Measurements from ENCODE around the gene SH3D19. TPM values are rescaled to one million over a fixed set of nuclear protein-coding genes. Genes with fewer than 3 reads are reported as not detected.

The SH3D19 gene
- total RNA-seq, 5 donors from 2014 or later (not counting 1 experiment from before 2014, with no cell fraction given), result 0.38 to 0.66 (median 0.51) TPM; not detected in 1

DNA sequence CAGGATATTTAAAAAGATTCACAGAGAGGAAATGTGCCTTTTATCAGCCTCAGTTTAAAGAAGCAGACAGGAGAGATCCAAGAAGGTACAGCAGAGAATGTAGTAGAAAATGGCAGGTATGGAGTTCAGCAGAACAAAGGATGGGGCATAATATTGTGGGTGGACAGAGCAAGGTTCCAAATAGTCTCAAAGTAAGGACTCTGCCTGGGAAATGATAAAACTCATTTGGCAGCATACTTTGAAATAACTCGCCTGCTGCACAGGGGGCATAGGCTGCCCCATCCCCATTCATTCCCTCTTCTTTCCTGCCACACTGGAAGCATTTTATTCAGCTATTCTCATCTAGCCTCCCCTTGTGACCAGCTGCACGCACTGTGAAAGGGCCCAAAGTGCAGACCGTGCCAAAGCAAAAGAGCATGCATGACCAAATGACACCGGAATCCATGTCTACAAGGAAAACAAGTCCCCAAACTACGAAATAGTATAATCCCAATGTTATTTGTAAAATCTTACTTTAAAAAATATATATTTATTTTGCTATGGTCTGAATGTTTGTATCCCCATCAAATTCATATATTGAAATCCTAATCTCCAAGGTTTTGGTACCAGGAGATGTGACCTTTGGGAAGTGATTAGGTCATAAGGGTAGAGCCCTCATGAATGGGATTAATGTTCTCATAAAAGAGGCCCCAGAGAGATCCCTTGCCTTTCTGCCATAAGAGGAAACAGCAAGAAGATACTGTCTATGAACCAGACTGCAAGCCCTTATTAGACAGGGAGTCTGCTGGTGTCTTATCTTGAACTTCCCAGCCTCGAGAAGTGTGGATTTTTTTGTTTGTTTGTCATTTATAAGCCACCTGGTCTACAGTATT lies 125.8 kb downstream of the SH3D19 start:
- DNase-seq, result no peak
- ATAC-seq (replicated peaks in 1 of 4), result no peak
- ChIA-PET POLR2A (no interaction called here), CTCF (no interaction called here)
- Histone ChIP-seq H3K27ac (ENCODE audit: low read length) (no peak overlapping the region), H3K4me1 (ENCODE audit: control insufficient read depth in 1 of 2, extremely low read depth in 1 of 2, insufficient read depth in 2 of 2, low read length in 2 of 2) (no peaks in the 10 kb centered on the region), H3K27me3 (replicated peaks in 1 of 2; ENCODE audit: control insufficient read depth in 2 of 2, extremely low read depth in 1 of 2, insufficient read depth in 2 of 2, low read length in 1 of 2) (peaks cover 0 to 8% of the 10 kb centered on the region in 2 experiments), H3K9me3 (no peaks in the 10 kb centered on the region), H3K36me3 (ENCODE audit: control insufficient read depth in 2 of 2, extremely low read depth in 1 of 2, insufficient read depth in 1 of 2, low read length in 1 of 2) (no peaks in the 10 kb centered on the region), H3K4me3 (ENCODE audit: control insufficient read depth in 1 of 2, extremely low read depth in 1 of 2, low read length in 1 of 2) (no peak overlapping the region)
- Mint-ChIP-seq H3K27me3 (peaks cover 7 to 8% of the 10 kb centered on the region in 2 donors), H3K36me3 (no peaks in the 10 kb centered on the region), H3K4me3 (no peak overlapping the region), H3K27ac (no peak overlapping the region), H3K4me1 (no peaks in the 10 kb centered on the region), H3K9me3 (no peaks in the 10 kb centered on the region)
- WGBS (ENCODE audit: insufficient coverage), result 100% methylated on average over 1 of the region's 6 CpGs

- no peak overlapping the region for H3K27ac Mint-ChIP-seq
- WGBS (ENCODE audit: insufficient coverage), result 50% methylated on average over 1 of the region's 3 CpGs
- POLR2A ChIA-PET, result interaction anchor here (0.6 to 0.7 kb wide), 2 partner anchors 66 to 268 kb away, joined by 4 to 10 read pairs; no protein-coding TSS in a partner anchor
Measured at GRCh38 chr4:151198748-151199147, 126.7 kb downstream of the SH3D19 start.

DNA sequence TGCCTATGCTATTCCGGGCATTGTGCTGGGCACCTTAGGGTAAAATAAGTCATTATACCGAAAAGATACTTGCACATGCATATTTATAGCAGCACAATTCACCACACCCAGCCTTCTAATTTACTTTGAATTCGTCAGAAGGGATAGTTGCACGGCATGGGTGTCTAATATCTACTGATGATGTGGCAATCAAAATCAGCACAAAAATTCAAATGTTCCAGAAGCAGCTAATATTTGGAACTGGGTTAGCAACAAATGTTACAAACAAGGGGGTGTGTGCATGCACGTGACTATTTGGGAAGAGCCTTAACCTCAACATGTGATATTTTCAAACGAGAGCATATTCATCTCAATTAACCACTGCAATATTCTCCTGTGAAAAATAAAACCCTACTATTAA lies 128.2 kb downstream of the SH3D19 start:
- no peak for ATAC-seq (replicated peaks in 1 of 4)
- H3K27me3 Mint-ChIP-seq, result peaks cover 15 to 19% of the 10 kb centered on the region in 2 donors
- H3K36me3 ChIP-seq (ENCODE audit: control insufficient read depth in 2 of 2, extremely low read depth in 1 of 2, insufficient read depth in 1 of 2, low read length in 1 of 2), result no peaks in the 10 kb centered on the region
- ChIA-PET POLR2A (no interaction called here), CTCF (no interaction called here)
- H3K4me1 Mint-ChIP-seq, result no peaks in the 10 kb centered on the region
- no peaks in the 10 kb centered on the region for H3K9me3 Mint-ChIP-seq
- no peak overlapping the region for H3K4me3 ChIP-seq (ENCODE audit: control insufficient read depth in 1 of 2, extremely low read depth in 1 of 2, low read length in 1 of 2)
- H3K27ac ChIP-seq (ENCODE audit: low read length), result no peak overlapping the region
- H3K27ac Mint-ChIP-seq, result no peak overlapping the region
- WGBS (ENCODE audit: insufficient coverage), result 100% methylated on average over 1 of the region's 6 CpGs
- peaks cover 0 to 13% of the 10 kb centered on the region in 2 experiments for H3K27me3 ChIP-seq (replicated peaks in 1 of 2; ENCODE audit: control insufficient read depth in 2 of 2, extremely low read depth in 1 of 2, insufficient read depth in 2 of 2, low read length in 1 of 2)
- DNase-seq, result no peak
- no peaks in the 10 kb centered on the region for H3K36me3 Mint-ChIP-seq
- no peak overlapping the region for H3K4me3 Mint-ChIP-seq
- no peaks in the 10 kb centered on the region for H3K4me1 ChIP-seq (ENCODE audit: control insufficient read depth in 1 of 2, extremely low read depth in 1 of 2, insufficient read depth in 2 of 2, low read length in 2 of 2)
- no peaks in the 10 kb centered on the region for H3K9me3 ChIP-seq

More at GRCh38 chr4:151198748-151199147, 126.7 kb downstream of the SH3D19 start:
- H3K27ac ChIP-seq (ENCODE audit: low read length), result no peak overlapping the region
- CTCF ChIA-PET, result interaction anchor here in 1 of 2 donors (0.7 kb wide), 1 partner anchor 596 kb away, joined by 3 read pairs; no protein-coding TSS in a partner anchor
- Mint-ChIP-seq H3K4me1 (no peaks in the 10 kb centered on the region), H3K9me3 (no peaks in the 10 kb centered on the region), H3K4me3 (no peak overlapping the region), H3K36me3 (no peaks in the 10 kb centered on the region), H3K27me3 (peaks cover 7 to 8% of the 10 kb centered on the region in 2 donors)
- ATAC-seq (replicated peaks in 1 of 4) (no peak), DNase-seq (no peak)
- H3K9me3 ChIP-seq, result no peaks in the 10 kb centered on the region
- no peaks in the 10 kb centered on the region for H3K4me1 ChIP-seq (ENCODE audit: control insufficient read depth in 1 of 2, extremely low read depth in 1 of 2, insufficient read depth in 2 of 2, low read length in 2 of 2)
- no peaks in the 10 kb centered on the region for H3K36me3 ChIP-seq (ENCODE audit: control insufficient read depth in 2 of 2, extremely low read depth in 1 of 2, insufficient read depth in 1 of 2, low read length in 1 of 2)
- peaks cover 0 to 13% of the 10 kb centered on the region in 2 experiments for H3K27me3 ChIP-seq (replicated peaks in 1 of 2; ENCODE audit: control insufficient read depth in 2 of 2, extremely low read depth in 1 of 2, insufficient read depth in 2 of 2, low read length in 1 of 2)
- H3K4me3 ChIP-seq (ENCODE audit: control insufficient read depth in 1 of 2, extremely low read depth in 1 of 2, low read length in 1 of 2), result no peak overlapping the region

DNA sequence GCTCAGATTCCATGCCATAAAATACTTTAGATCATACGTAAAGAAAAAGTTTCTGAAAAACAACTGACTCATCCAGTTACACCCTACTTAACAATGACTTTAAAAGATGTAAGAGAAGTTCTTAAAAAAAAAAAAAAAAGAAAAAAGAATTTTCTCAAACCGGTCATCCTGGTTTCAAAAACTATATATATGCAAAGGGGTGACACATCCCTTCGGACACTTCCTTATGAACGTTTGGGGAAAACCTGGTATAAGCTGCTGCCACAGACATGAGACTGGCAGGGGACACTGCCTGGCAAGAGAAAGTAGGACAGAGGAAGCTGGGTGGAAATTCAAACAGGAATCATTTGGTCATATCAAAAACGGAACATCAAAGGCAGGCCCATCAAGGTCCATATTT lies 129.6 kb downstream of the SH3D19 start:
- WGBS (ENCODE audit: insufficient coverage), result no CpG with 5 or more reads among the region's 5 CpGs
- H3K4me1 Mint-ChIP-seq, result no peaks in the 10 kb centered on the region
- ATAC-seq (replicated peaks in 1 of 4) (no peak), DNase-seq (no peak)
- ChIA-PET POLR2A (no interaction called here), CTCF (no interaction called here)
- H3K4me1 ChIP-seq (ENCODE audit: control insufficient read depth in 1 of 2, extremely low read depth in 1 of 2, insufficient read depth in 2 of 2, low read length in 2 of 2), result no peaks in the 10 kb centered on the region
- H3K9me3 ChIP-seq, result no peaks in the 10 kb centered on the region
- no peak overlapping the region for H3K27ac ChIP-seq (ENCODE audit: low read length)
- H3K4me3 Mint-ChIP-seq, result no peak overlapping the region
- peaks cover 0 to 13% of the 10 kb centered on the region in 2 experiments for H3K27me3 ChIP-seq (replicated peaks in 1 of 2; ENCODE audit: control insufficient read depth in 2 of 2, extremely low read depth in 1 of 2, insufficient read depth in 2 of 2, low read length in 1 of 2)
- H3K36me3 ChIP-seq (ENCODE audit: control insufficient read depth in 2 of 2, extremely low read depth in 1 of 2, insufficient read depth in 1 of 2, low read length in 1 of 2), result no peaks in the 10 kb centered on the region
- no peak overlapping the region for H3K27ac Mint-ChIP-seq
- H3K27me3 Mint-ChIP-seq, result peaks cover 22 to 23% of the 10 kb centered on the region in 2 donors
- no peaks in the 10 kb centered on the region for H3K9me3 Mint-ChIP-seq
- no peaks in the 10 kb centered on the region for H3K36me3 Mint-ChIP-seq
- no peak overlapping the region for H3K4me3 ChIP-seq (ENCODE audit: control insufficient read depth in 1 of 2, extremely low read depth in 1 of 2, low read length in 1 of 2)

- CTCF ChIA-PET, result interaction anchor here in 1 of 2 donors (0.6 kb wide), 1 partner anchor 263 kb away, joined by 4 read pairs; no protein-coding TSS in a partner anchor
- Mint-ChIP-seq H3K27ac (no peak overlapping the region), H3K4me1 (no peaks in the 10 kb centered on the region), H3K9me3 (peaks cover 2 to 7% (median 5%) of the 10 kb centered on the region in 3 donors), H3K4me3 (no peak overlapping the region), H3K36me3 (no peaks in the 10 kb centered on the region), H3K27me3 (peaks cover 23 to 25% of the 10 kb centered on the region in 2 donors)
- Histone ChIP-seq H3K27me3 (replicated peaks in 1 of 2; ENCODE audit: control insufficient read depth in 2 of 2, extremely low read depth in 1 of 2, insufficient read depth in 2 of 2, low read length in 1 of 2) (peaks cover 0 to 20% of the 10 kb centered on the region in 2 experiments), H3K27ac (ENCODE audit: low read length) (no peak overlapping the region), H3K4me1 (ENCODE audit: control insufficient read depth in 1 of 2, extremely low read depth in 1 of 2, insufficient read depth in 2 of 2, low read length in 2 of 2) (no peaks in the 10 kb centered on the region), H3K9me3 (no peaks in the 10 kb centered on the region), H3K36me3 (ENCODE audit: control insufficient read depth in 2 of 2, extremely low read depth in 1 of 2, insufficient read depth in 1 of 2, low read length in 1 of 2) (no peaks in the 10 kb centered on the region), H3K4me3 (ENCODE audit: control insufficient read depth in 1 of 2, extremely low read depth in 1 of 2, low read length in 1 of 2) (no peak overlapping the region)
- no peak for ATAC-seq (replicated peaks in 1 of 4)
- no peak for DNase-seq
- WGBS (ENCODE audit: insufficient coverage), result no CpG with 5 or more reads among the region's 2 CpGs
- POLR2A ChIA-PET, result no interaction called here
Measured at GRCh38 chr4:151193414-151193813, 132.0 kb downstream of the SH3D19 start.

DNA sequence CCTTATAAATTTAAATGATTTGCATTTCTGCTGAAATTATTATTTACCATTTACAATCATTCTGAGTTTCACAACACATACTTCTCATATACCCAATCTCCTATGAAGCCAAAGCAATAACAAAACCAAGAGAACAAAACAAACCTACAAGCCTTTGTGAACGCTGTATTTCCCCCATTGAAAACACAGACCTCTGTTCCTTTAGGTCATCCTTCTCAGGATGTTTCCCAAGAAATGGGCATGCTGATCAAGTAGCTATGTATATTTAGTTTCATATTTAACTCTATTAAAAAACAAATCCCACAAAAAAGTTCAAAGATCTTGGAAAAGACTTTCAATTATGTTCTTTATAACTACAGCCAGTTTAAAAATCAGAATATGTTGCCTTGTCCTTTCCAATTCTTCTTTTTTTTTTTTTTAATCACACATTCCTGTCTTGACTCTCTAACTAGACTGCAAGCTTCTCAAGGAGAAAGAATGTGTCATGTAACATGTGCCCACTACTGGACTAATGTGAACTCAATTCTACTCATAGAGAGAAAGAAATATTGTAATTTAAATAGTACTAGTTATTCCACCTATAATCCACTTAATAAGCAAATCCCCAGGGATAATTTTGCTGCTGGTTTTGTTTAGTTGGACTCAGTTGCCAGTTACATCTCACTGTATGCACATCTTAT lies 132.7 kb downstream of the SH3D19 start:
- Histone ChIP-seq H3K27ac (ENCODE audit: low read length) (no peak overlapping the region), H3K4me3 (ENCODE audit: control insufficient read depth in 1 of 2, extremely low read depth in 1 of 2, low read length in 1 of 2) (no peak overlapping the region), H3K9me3 (no peaks in the 10 kb centered on the region), H3K4me1 (ENCODE audit: control insufficient read depth in 1 of 2, extremely low read depth in 1 of 2, insufficient read depth in 2 of 2, low read length in 2 of 2) (no peaks in the 10 kb centered on the region), H3K36me3 (ENCODE audit: control insufficient read depth in 2 of 2, extremely low read depth in 1 of 2, insufficient read depth in 1 of 2, low read length in 1 of 2) (no peaks in the 10 kb centered on the region), H3K27me3 (replicated peaks in 1 of 2; ENCODE audit: control insufficient read depth in 2 of 2, extremely low read depth in 1 of 2, insufficient read depth in 2 of 2, low read length in 1 of 2) (peaks cover 0 to 20% of the 10 kb centered on the region in 2 experiments)
- no peak overlapping the region for H3K27ac Mint-ChIP-seq
- POLR2A ChIA-PET, result interaction anchor here in 1 of 2 donors (0.7 kb wide), 1 partner anchor 1387 kb away, joined by 3 read pairs; no protein-coding TSS in a partner anchor
- H3K9me3 Mint-ChIP-seq, result peaks cover 2 to 7% (median 5%) of the 10 kb centered on the region in 3 donors
- CTCF ChIA-PET, result no interaction called here
- H3K4me3 Mint-ChIP-seq, result no peak overlapping the region
- H3K36me3 Mint-ChIP-seq, result no peaks in the 10 kb centered on the region
- H3K27me3 Mint-ChIP-seq, result peaks cover 23 to 28% of the 10 kb centered on the region in 2 donors
- WGBS (ENCODE audit: insufficient coverage), result no CpG with 5 or more reads among the region's 1 CpG
- no peak for ATAC-seq (replicated peaks in 1 of 4)
- DNase-seq, result no peak
- H3K4me1 Mint-ChIP-seq, result no peaks in the 10 kb centered on the region
